ENCODE results near the gene STRA6.

GRCh38 chr15:74208901-74209559 is 6.4 kb upstream of the STRA6 start:
- TF ChIP-seq POLR2A (IDR thresholded peaks at IDR 0.05; ENCODE audit: low read length) (no peak), GATA1 (IDR thresholded peaks at IDR 0.05; ENCODE audit: low read depth, low read length) (no peak)

All from erythroblast (primary cell).